Measurements from ENCODE around the gene MST1.
"Not testable (repeated sequence)": the region's sequence is repeated elsewhere in the genome, so short reads cannot be mapped to it uniquely, and the experiment has no call there.

- not testable (repeated sequence) for TF ChIP-seq POLR2A, CTCF (IDR thresholded peaks at IDR 0.05)
Measured at GRCh38 chr3:49691481-49691880, 2.2 kb upstream of the MST1 start.

All from esophagus squamous epithelium (tissue), 4 donors.